Progenitor cell of endocrine pancreas (in vitro differentiated cells): ENCODE data around the gene KRTAP17-1. TPM values are rescaled to one million over a fixed set of nuclear protein-coding genes. Genes with fewer than 3 reads are reported as not detected.

Source experiments
- DNase-seq: peaks from one replicate; pipeline ENCODE4 v3.0.0; 2021; ENCODE audit warnings: low spot score; ENCODE audit not compliant: unreplicated experiment
- H3K27ac Mint-ChIP-seq: 2 replicates; pipeline ENCODE4 v1.8.0; 2021; ENCODE audit warnings: mild to moderate bottlenecking, moderate library complexity, mixed read lengths
- H3K27me3 Mint-ChIP-seq: 2 replicates; pipeline ENCODE4 v1.8.0; 2021; ENCODE audit warnings: mixed read lengths
- H3K36me3 Mint-ChIP-seq: 2 replicates; pipeline ENCODE4 v1.8.0; 2022; ENCODE audit warnings: mixed read lengths; ENCODE audit not compliant: insufficient read depth
- H3K4me1 Mint-ChIP-seq: 2 replicates; pipeline ENCODE4 v1.8.0; 2021; ENCODE audit warnings: low read depth, mixed read lengths
- H3K4me3 Mint-ChIP-seq: 2 replicates; pipeline ENCODE4 v1.8.0; 2021; ENCODE audit warnings: low read depth, mild to moderate bottlenecking, moderate library complexity, mixed read lengths
- H3K9me3 Mint-ChIP-seq: 2 replicates; pipeline ENCODE4 v1.8.0; 2021; ENCODE audit warnings: low read depth, mixed read lengths
- CTCF ChIP-seq: fragments of 200-600 bp; sonication (generic); IDR thresholded peaks from one replicate; pipeline ENCODE4 v1.5.0; 2021; ENCODE audit warnings: antibody characterized with exemption, mild to moderate bottlenecking; ENCODE audit not compliant: unreplicated experiment
- total RNA-seq: library from RNA; stranded (reverse); gene quantifications from 2 replicates; pipeline ENCODE4 v1.2.1, GENCODE V29; 2021

KRTAP17-1 gene
- total RNA-seq, 1 donor from 2014 or later = not detected

GRCh38 chr17:41334385-41335305 is 19.1 kb upstream of the KRTAP17-1 start:
- no peak overlapping the region for H3K27ac Mint-ChIP-seq
- H3K4me1 Mint-ChIP-seq = no peaks in the 10 kb centered on the region
- no peaks in the 10 kb centered on the region for H3K27me3 Mint-ChIP-seq
- no peaks in the 10 kb centered on the region for H3K36me3 Mint-ChIP-seq
- no peak for DNase-seq
- no peaks in the 10 kb centered on the region for H3K9me3 Mint-ChIP-seq
- no peak for TF ChIP-seq CTCF
- no peak overlapping the region for H3K4me3 Mint-ChIP-seq

GRCh38 chr17:41333836-41334235 is 18.3 kb upstream of the KRTAP17-1 start:
- Mint-ChIP-seq H3K4me1 (no peaks in the 10 kb centered on the region), H3K9me3 (no peaks in the 10 kb centered on the region), H3K27me3 (no peaks in the 10 kb centered on the region), H3K27ac (no peak overlapping the region), H3K36me3 (no peaks in the 10 kb centered on the region), H3K4me3 (no peak overlapping the region)
- DNase-seq = no peak
- no peak for TF ChIP-seq CTCF

GRCh38 chr17:41333098-41333497 is 17.6 kb upstream of the KRTAP17-1 start:
- Mint-ChIP-seq H3K9me3 (no peaks in the 10 kb centered on the region), H3K27ac (no peak overlapping the region), H3K36me3 (no peaks in the 10 kb centered on the region), H3K4me3 (no peak overlapping the region), H3K27me3 (no peaks in the 10 kb centered on the region), H3K4me1 (no peaks in the 10 kb centered on the region)
- TF ChIP-seq CTCF = no peak
- DNase-seq = no peak

- TF ChIP-seq CTCF = no peak
- Mint-ChIP-seq H3K4me3 (no peak overlapping the region), H3K27ac (no peak overlapping the region), H3K27me3 (no peaks in the 10 kb centered on the region), H3K9me3 (no peaks in the 10 kb centered on the region), H3K4me1 (no peaks in the 10 kb centered on the region), H3K36me3 (no peaks in the 10 kb centered on the region)
- DNase-seq = no peak
Observed at GRCh38 chr17:41332239-41332638, 16.7 kb upstream of the KRTAP17-1 start.

GRCh38 chr17:41331606-41332005 is 16.1 kb upstream of the KRTAP17-1 start:
- no peaks in the 10 kb centered on the region for H3K36me3 Mint-ChIP-seq
- H3K4me3 Mint-ChIP-seq = no peak overlapping the region
- H3K4me1 Mint-ChIP-seq = no peaks in the 10 kb centered on the region
- no peak for TF ChIP-seq CTCF
- H3K9me3 Mint-ChIP-seq = no peaks in the 10 kb centered on the region
- H3K27me3 Mint-ChIP-seq = no peaks in the 10 kb centered on the region
- no peak for DNase-seq
- no peak overlapping the region for H3K27ac Mint-ChIP-seq
